ENCODE results near the gene SGTA.

- TF ChIP-seq ZNF747 (tag by site-specific recombination; IDR thresholded peaks at IDR 0.05) (no peak), ZNF274 (IDR thresholded peaks at IDR 0.05; ENCODE audit: low read length) (no peak), ZNF274 (tag by site-specific recombination; IDR thresholded peaks at IDR 0.05; ENCODE audit: borderline replicate concordance) (no peak)
- TF ChIP-seq, protein P1, sequence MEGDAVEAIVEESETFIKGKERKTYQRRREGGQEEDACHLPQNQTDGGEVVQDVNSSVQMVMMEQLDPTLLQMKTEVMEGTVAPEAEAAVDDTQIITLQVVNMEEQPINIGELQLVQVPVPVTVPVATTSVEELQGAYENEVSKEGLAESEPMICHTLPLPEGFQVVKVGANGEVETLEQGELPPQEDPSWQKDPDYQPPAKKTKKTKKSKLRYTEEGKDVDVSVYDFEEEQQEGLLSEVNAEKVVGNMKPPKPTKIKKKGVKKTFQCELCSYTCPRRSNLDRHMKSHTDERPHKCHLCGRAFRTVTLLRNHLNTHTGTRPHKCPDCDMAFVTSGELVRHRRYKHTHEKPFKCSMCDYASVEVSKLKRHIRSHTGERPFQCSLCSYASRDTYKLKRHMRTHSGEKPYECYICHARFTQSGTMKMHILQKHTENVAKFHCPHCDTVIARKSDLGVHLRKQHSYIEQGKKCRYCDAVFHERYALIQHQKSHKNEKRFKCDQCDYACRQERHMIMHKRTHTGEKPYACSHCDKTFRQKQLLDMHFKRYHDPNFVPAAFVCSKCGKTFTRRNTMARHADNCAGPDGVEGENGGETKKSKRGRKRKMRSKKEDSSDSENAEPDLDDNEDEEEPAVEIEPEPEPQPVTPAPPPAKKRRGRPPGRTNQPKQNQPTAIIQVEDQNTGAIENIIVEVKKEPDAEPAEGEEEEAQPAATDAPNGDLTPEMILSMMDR (tag by site-specific recombination; IDR thresholded peaks at IDR 0.05) = no peak
Measured at GRCh38 chr19:2724148-2724557, 58.9 kb downstream of the SGTA start.
